Activated naive CD4-positive, alpha-beta T cell treated with anti-CD3 and anti-CD28 coated beads, Interleukin-2, amount 50 U/mL, for 16 hours (primary cell): Measurements from ENCODE around the gene SMIM29.
"Not testable (repeated sequence)": the region's sequence is repeated elsewhere in the genome, so short reads cannot be mapped to it uniquely, and the experiment has no call there.

Source experiments
- DNase-seq: peaks from one replicate; pipeline ENCODE4 v3.0.0-alpha.2; 2020

SMIM29 gene

DNA sequence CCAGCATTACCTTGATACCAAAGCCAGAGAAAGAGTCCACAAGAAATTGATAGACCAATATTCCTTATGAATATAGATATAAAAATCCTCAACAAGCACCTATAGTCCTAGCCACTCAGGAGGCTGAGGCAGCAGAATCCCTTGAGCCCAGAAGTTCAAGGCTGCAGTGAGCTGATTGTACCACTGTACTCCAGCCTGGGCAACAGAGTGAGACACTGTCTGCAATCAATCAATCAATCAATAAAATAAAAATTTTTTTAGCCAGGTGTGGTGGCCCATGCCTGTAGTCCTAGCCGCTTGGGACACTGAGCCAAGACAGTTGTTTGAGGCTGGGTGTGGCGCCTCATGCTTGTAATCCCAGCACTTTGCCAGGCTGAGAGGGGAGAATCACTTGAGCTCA is 18.9 kb upstream of the SMIM29 start:
- DNase-seq: no peak

DNA sequence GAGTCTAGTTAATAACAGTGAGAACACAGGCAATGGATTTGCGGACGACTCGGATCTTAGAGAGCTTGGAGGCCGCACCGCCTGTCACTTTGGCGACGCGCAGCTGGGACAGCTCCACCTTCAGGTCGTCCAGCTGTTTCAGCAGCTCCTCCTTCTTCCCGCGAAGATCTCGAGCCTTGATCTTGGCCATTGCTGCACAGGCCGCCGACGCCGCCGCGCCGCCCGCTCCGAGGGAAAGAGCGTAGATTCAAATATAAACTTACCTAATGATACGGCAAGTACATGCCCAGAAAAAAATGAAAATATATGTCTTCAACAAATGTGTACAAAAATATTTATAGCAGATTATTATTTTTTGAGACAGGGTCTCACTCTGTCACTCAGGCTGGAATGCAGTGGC is 14.7 kb upstream of the SMIM29 start:
- not testable (repeated sequence) for DNase-seq

- no peak for DNase-seq
Observed at GRCh38 chr6:34260576-34261267, 11.9 kb upstream of the SMIM29 start.

DNA sequence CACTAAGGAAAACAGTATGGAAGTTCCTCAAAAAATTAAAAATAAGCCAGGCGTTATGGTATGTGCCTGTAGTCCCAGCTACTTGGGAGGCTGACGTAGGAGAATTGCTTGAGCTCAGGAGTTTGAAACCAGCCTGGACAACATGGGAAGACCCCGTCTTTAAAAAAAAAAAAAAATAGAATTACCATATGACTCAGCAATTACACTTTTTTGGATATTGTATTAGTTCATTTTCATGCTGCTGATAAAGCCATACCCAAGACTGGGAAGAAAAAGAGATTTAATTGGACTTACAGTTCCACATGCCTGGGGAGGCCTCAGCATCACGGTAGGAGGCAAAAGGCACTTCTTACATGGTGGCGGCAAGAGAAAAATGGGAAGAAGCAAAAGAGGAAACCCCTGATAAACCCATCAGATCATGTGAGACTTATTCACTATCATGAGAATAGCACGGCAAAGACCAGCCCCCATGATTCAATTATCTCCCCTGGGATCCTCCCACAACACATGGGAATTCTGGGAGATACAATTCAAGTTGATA is 10.8 kb upstream of the SMIM29 start:
- no peak for DNase-seq

- not testable (repeated sequence) for DNase-seq
Observed at GRCh38 chr6:34252395-34252794, 3.6 kb upstream of the SMIM29 start.

DNA sequence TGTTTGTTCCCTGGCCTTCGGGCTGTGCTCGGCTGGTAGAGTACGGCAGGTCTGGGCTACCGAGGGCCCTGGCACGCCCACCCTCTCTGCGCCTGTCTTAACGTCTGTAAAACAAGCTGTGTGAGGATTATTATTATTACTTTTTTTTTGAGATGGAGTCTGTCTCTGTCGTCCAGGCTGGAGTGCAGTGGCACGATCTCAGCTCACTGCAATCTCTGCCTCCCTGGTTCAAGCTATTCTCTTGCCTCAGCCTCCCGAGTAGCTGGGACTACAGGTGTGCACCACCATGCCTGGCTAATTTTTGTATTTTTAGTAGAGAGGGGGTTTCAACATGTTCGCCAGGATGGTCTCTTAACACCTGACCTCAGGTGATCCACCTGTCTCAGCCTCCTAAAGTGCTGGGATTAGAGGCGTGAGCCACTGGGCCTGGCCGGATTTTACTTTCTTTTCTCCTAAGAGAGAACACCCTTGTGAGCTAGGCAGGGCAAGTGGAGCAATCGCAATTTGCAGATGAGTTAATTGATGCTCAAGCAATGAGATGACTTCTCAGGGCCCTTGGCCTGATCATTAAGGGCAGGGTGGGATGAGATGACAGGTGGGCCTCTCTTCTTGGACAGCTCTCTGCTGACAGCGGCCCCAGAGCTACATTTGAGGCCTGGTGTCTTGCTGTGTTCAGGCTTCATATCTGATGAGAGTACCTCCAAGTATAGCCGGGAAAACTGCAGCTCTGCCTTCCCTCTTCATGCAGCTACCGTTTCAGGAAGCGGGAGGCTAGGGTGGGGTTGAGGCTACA is 859 bp upstream of the SMIM29 start:
- DNase-seq: no peak

- peak; percentile 43 for DNase-seq
Observed at GRCh38 chr6:34248198-34248726, 544 bp downstream of the SMIM29 start.

- no peak for DNase-seq
Observed at GRCh38 chr6:34247481-34248197, 1.2 kb downstream of the SMIM29 start.

DNA sequence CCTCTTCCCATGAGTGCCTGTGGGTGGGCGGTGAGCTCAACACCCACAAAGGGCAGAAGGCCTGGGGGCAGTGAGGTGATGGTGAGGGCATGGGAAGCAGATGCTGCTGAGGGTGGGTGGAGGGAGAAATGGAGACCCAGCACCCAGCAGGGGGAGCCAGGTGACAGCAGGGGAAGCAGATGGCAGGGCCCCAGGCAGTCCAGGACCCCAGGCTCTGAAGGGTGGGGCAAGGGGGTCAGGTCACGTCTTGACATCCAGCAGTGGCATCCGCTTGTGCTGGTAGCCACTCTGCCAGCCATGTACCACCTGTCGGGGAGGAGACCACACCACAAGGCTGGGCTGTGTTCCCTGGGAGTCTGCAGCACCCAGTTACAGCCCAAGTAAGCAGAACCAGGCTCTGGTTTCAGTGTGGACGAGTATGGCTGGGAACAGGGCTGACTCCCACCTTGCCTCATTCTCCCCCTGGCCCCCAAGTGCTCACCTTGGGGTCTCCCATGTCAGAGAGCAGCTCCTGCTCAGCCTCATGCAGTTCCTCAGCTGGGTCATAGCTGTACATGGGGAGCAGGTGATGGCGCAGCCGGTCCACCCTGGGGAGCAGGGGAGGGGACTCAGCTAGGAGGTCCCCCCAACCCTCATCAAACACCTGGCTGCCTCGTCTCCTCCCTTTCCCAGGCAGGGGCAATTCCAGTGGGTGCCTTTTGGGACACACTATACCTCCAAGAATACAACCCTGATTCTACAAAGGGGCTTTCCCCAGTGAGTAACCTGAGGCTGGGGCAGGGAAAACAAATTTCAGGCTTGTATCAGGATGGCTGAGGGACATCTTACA is 2.0 kb downstream of the SMIM29 start:
- DNase-seq: peak; percentile 61

DNA sequence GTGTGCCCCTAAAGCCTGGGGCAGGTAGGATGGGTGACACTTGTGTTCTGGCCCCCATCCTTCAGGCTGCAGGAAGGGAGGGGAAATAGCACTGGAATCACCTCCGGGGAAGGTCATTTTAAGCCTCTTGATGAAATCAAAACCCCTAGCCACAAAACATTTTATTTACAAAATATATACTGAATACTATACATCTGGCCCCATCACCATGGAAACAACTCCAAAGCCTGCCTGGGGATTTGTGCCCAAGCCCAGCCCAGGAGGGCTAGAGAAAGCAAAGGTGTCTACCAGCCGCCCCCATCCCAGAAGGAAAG is 2.6 kb downstream of the SMIM29 start:
- no peak for DNase-seq

DNA sequence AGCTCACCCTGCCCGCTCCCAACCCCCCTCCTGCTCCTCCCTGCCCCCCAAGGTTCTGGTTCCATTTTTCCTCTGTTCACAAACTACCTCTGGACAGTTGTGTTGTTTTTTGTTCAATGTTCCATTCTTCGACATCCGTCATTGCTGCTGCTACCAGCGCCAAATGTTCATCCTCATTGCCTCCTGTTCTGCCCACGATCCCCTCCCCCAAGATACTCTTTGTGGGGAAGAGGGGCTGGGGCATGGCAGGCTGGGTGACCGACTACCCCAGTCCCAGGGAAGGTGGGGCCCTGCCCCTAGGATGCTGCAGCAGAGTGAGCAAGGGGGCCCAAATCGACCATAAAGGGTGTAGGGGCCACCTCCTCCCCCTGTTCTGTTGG is 3.1 kb downstream of the SMIM29 start:
- DNase-seq: not testable (repeated sequence)

DNA sequence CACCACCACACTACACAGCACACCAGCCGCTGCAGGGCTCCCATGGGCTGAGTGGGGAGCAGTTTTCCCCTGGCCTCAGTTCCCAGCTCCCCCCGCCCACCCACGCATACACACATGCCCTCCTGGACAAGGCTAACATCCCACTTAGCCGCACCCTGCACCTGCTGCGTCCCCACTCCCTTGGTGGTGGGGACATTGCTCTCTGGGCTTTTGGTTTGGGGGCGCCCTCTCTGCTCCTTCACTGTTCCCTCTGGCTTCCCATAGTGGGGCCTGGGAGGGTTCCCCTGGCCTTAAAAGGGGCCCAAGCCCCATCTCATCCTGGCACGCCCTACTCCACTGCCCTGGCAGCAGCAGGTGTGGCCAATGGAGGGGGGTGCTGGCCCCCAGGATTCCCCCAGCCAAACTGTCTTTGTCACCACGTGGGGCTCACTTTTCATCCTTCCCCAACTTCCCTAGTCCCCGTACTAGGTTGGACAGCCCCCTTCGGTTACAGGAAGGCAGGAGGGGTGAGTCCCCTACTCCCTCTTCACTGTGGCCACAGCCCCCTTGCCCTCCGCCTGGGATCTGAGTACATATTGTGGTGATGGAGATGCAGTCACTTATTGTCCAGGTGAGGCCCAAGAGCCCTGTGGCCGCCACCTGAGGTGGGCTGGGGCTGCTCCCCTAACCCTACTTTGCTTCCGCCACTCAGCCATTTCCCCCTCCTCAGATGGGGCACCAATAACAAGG is 3.6 kb downstream of the SMIM29 start:
- not testable (repeated sequence) for DNase-seq

GRCh38 chr6:34243901-34244884 is 4.6 kb downstream of the SMIM29 start:
- DNase-seq: peak; percentile 72

GRCh38 chr6:34243131-34243771 is 5.6 kb downstream of the SMIM29 start:
- DNase-seq: no peak

DNA sequence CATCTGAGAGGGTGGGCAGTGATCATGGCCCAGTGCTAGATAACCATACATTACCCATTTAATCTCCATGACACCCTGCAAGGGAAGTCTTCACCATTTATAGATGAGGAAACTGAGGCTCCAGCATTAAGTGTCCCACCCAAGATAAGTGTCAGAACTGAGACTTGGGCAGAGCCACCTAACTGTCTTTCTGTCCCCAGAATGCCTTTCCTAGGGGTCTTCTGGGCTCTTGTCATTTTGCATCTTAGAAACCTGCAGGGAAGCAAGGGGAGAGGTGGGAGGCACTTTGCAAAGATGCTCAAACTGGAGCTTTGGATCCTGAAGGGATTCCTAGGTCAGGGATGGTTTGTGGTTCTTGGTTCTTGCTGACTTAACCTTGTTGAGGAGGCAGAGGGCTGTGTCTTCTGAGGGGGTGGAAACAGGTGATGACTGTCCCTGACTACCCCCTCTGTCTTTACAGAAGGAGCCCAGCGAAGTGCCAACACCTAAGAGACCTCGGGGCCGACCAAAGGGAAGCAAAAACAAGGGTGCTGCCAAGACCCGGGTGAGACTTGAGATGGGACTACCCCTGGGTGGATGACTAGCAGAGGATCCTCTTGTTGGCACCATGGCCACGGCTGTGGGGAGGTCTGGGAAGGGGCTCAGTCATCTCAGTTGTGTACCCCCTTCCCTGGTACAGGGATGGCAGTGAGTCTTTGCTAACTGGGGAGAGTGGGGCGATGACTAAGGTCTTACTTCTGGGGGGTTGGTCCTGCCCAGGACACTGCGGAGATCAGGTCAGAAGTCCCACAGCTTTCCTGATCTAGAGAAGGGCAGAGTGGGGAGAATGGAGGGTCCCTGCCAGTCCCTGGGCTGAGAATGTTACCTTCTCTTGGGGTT is 6.3 kb downstream of the SMIM29 start:
- DNase-seq: no peak

DNA sequence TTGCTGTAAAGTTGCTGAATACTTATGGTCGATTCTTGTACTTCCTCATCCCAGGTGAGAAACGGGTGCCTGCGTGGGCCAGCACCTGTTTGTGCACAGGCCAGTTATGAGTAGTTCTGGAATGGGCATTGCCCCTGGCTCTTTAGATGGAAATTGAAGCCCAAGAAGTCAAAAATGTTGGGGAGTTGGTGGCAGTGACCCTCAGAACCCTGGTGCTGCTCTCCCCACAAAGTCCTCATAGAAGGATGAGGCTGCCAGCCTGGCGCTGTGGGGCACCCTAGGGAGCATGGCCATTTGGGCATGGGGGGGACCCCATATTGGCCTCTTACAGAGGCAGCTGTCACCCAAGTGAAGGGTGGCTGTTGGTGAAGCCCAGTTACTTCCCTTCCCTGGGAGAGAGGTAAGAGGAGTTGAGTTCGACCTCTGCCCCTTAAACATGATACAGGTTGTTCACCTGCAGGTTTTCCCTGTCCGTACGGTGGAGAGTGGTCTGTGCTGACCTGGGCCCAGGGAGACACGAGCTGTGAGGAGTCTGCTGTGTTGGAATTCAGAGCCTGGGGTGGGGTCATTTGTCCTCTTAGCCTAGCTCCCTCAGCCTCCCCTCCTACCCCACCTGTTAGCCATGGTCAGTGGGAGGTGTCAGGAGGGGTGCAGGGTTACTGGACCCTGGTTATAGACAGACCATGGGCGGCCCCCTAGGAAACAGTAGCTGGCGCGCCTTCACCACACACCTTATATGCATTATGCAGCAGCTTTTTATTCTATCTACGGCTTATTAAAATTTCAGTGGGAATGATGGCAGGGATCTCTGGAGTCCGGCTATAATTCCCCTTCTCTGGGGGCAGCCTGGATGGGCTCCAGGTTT is 7.2 kb downstream of the SMIM29 start:
- no peak for DNase-seq

- no peak for DNase-seq
Observed at GRCh38 chr6:34240329-34241248, 8.2 kb downstream of the SMIM29 start.
